HT-29 (cell line): ENCODE data around the gene TF. TPM values are rescaled to one million over a fixed set of nuclear protein-coding genes. Genes with fewer than 3 reads are reported as not detected.
A peak's percentile ranks its signal among the peaks of the same experiment; 100 is the strongest.
"Not testable (repeated sequence)": the region's sequence is repeated elsewhere in the genome, so short reads cannot be mapped to it uniquely, and the experiment has no call there.

Source experiments
- DNase-seq: peaks from one replicate; pipeline ENCODE4 v3.0.0-alpha.2; 2015; ENCODE audit warnings: low spot score
- total RNA-seq: library from RNA; depleted of rRNA; stranded (reverse); fragments of >200 nt; shearing (Covaris generic); gene quantifications from 2 replicates; pipeline ENCODE4 v1.2.3, GENCODE V29; 2014; rRNA removed

The TF gene
- total RNA-seq = 0.03 TPM in 1 of 2 replicates, not detected in the other

GRCh38 chr3:133745981-133746711 lies at the start of gene TF:
Gene TF (plus strand): TSS chr3:133746393. CDS start chr3:133746441, 48 bp downstream.
- no peak for DNase-seq

DNA sequence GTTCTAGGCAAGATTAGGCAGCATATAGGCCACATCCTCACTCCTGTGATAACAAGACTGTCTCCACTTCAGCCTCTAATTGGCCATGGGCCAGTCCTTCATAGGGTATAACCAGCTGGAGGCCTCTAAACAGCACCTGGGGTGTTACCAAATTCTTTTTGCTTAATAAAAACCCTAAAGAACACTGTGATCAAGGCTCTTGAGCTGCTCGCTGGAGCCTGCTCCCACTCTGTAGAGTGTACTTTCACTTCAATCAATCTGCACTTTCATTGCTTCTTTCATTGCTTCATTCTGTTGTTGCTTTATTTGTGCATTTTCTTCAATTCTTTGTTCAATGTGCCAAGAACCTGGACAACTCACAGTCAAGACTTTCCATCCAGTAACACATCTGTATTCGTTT lies 48.2 kb upstream of the TF start:
- no peak for DNase-seq

DNA sequence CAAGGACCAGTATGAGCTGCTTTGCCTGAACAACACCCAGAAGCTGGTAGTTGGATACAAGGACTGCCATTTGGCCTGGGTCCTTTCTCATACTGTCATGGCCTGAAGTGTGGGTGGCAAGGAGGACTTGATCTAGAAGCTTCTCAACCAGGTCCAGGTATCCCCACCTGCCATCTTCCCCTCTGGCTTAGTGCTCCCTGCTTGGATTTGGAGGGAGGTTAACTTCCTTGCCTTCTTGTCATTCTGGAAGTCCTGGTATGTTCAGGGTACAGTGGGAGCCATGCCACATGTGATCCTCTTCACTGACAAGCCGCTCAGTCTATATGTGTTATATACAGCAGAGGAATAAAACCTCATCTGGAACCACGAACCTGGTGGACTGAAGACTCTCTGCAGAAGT lies 46.7 kb upstream of the TF start:
- no peak for DNase-seq

GRCh38 chr3:133699903-133700302 lies 46.3 kb upstream of the TF start:
- DNase-seq = no peak

GRCh38 chr3:133700351-133700750 lies 45.8 kb upstream of the TF start:
- no peak for DNase-seq

GRCh38 chr3:133701435-133702358 lies 44.5 kb upstream of the TF start:
- DNase-seq = no peak

DNA sequence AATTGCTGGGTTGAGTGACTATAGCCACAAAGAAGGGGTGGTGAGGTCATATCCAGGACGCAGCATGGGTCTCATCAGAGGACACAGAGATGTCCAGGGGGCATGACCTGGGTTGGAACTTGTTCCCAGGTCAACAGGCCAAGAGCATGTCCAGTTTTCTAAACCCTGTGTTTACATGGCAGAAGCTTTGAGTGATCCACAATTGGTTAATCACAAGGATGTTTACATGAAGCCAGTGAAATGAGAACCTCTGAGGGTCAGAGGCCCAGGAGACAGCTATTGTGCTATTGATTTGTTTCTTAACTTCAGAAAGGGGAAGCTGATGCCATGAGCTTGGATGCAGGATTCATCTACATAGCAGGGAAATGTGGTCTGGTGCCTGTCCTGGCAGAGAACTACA lies 42.3 kb upstream of the TF start:
- no peak for DNase-seq

GRCh38 chr3:133706033-133706432 lies 40.2 kb upstream of the TF start:
- no peak for DNase-seq

DNA sequence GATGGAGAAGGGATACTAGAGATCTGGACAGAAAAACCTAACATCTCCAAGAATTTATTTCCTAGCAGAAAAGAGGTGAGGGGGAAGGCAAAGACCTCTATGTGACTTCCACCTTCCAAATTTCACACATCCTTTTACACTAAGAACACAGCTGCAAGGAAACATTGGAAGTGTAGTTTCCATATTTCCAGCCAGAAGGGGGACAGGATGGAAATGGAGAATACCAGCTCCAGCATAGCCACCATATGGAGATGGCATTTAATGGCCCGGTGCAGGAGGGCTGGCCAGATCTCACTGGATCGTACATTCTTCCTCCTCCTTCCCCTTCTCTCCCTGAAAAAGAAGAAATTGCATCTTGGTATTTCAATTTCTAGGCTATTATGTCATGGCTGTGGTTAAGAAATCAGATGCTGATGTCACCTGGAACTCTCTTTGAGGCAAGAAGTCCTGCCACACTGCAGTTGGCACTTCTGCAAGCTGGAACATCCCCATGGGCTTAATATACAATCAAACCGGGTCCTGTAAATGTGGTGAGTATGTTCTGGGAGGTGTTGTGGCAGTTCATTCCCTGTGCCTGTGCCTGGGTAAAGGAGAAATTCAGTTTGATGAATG lies 36.9 kb upstream of the TF start:
- peak; percentile 14 for DNase-seq

- no peak for DNase-seq
These were observed 35.2 kb upstream of the TF start for GRCh38 chr3:133711013-133711412.

GRCh38 chr3:133712017-133712416 lies 34.2 kb upstream of the TF start:
- no peak for DNase-seq

DNA sequence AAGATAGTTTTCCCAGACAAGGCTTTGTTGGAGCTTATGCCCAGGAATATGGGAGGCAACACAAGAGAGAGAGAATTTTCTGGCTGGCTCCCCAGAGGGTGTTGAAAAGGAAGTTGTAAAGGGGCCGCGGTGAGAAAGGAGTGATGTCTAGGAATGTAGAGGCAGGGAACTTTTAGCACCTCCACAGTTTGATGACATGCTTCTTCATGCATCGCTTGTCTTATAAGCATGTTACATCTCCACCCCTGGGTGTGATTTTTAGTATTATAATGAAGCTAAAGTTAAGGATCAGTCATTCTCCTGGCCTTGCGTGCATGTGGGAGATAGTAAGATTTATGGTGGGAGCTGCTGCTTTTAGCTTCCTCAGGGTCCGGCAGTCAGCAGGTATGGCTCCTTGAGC lies 32.8 kb upstream of the TF start:
- no peak for DNase-seq

DNA sequence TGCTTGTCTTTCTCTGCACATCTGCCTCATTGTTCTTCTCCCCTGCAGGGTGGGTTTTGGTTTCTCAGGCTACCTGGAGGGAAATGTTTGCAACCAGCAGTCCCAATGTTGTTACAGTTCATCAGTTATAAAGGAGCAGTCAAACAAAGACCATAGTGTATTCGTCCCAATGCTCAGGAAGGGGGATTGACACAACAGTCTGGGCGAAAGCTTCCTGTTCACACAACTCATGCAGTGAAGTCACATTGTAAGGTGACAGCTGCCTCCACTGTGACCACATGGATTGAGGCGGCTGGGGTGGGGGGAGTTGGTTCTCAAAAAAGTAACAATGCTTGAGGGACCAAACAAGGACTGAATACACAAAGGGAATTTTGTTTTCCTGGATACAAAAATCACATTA lies 28.8 kb upstream of the TF start:
- DNase-seq = no peak

DNA sequence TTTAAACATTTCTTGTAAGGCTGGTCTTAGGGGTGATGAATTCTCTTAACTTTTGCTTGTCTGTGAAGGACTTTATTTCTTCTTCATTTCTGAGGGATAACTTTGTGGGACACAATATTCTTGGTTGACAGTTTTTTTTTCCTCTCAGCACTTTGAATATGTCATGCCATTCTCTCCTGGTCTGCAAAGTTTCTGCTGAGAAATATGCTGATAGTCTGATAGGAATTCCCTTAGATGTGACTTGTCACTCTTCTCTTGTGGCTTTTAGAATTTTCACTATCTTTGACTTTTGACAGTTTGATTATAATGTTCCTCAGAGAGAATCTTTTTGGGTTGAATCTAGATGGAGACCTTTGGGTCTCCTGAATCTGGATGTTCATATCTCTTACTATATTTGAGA lies 23.3 kb upstream of the TF start:
- no peak for DNase-seq

DNA sequence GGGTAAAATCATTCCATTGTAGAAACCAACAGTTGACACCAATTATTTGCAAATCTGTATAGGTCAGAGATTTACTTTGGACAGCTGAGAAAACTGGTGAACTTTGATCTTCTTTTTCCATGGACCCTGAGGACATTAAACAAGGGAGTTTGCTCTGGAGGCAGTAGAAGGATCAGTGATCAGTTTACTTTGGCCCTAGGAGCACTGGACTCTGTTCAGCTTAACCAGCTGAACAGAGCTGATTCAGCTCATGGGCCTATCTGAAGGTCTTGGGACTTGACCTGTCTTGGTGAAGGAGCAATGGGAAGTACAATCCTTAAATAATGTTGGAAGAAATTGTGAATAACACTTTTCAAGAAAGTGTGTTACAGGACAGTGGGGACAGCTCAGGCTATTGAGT lies 15.2 kb upstream of the TF start:
- no peak for DNase-seq

GRCh38 chr3:133732231-133732630 lies 14.0 kb upstream of the TF start:
- DNase-seq = not testable (repeated sequence)

GRCh38 chr3:133733226-133733625 lies 13.0 kb upstream of the TF start:
- no peak for DNase-seq

GRCh38 chr3:133734305-133734704 lies 11.9 kb upstream of the TF start:
- no peak for DNase-seq

- DNase-seq = no peak
These were observed 3.7 kb upstream of the TF start for GRCh38 chr3:133742351-133743091.

GRCh38 chr3:133744241-133744640 lies 2.0 kb upstream of the TF start:
- no peak for DNase-seq

- DNase-seq = no peak
These were observed 1.1 kb upstream of the TF start for GRCh38 chr3:133745108-133745507.

DNA sequence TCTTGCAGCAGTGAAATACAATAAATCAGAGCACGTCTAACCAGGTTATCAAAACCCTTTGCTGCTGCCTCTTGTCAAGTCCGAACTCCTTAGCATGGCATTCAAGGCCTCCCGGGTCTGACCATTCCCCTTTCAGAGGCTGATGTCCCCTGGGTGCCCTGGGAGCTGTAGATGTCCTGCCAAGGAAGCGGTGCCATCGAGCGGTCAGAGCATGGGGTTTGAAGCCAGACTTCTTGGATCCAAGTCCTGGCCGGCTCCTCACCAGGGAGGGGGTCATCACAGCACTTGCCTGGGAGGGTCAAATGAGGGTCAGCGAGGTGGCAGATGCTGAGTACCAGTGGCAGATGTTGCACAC lies 496 bp downstream of the TF start:
- no peak for DNase-seq
